A549 (cell line): ENCODE results near the gene GRIA2. TPM values are rescaled to one million over a fixed set of nuclear protein-coding genes. Genes with fewer than 3 reads are reported as not detected.
A peak's percentile ranks its signal among the peaks of the same experiment; 100 is the strongest.

ENCODE experiments used
- ATAC-seq, 2 experiments: fragments of 200-7000 bp in 1 of 2; fragments of >200 bp in 1 of 2; cut with Nextera tagmentation in 1 of 2; cut with Tn5 transposase in 1 of 2; 3 replicates each; pipeline versions ENCODE4 v1.8.0 to v1.9.1; 2018 to 2020; ENCODE audit warnings: mild to moderate bottlenecking in 1 of 2, moderate library complexity in 1 of 2
- CTCF ChIA-PET: fragments of 300-600 bp; sonication (Branson Sonifier 250); formaldehyde crosslinking; extraction: SDS; loops from one replicate; lab custom pipeline; 2021; ENCODE audit warnings: antibody characterized with exemption, inconsistent platforms; lab: Yijun Ruan, JAX
- POLR2A ChIA-PET: fragments of 350-600 bp; formaldehyde crosslinking; extraction: SDS; loops from one replicate; lab custom pipeline; 2021; ENCODE audit warnings: antibody characterized with exemption, inconsistent platforms; lab: Yijun Ruan, JAX
- DNase-seq, 2 experiments: peaks; one replicate each; pipeline versions ENCODE4 v3.0.0 to v3.0.0-alpha.2; 2011 to 2016; ENCODE audit warnings: low read depth in 1 of 2, low spot score in 1 of 2
- FAIRE-seq: peaks from 2 replicates; lab custom pipeline; 2011; peaks lifted over from hg19 to GRCh38; lab: Jason Lieb, UNC
- H3K27ac ChIP-seq, 2 experiments: fragments of >200 bp; sonication (Bioruptor Twin); formaldehyde crosslinking; 3 replicates each; pipeline ENCODE4 v1.5.1; 2016 to 2017
- H3K4me1 ChIP-seq: fragments of >200 bp; sonication (Bioruptor Twin); formaldehyde crosslinking; 3 replicates; pipeline ENCODE4 v1.6.1; 2016
- H3K4me2 ChIP-seq: fragments of >200 bp; sonication (Bioruptor Twin); formaldehyde crosslinking; 3 replicates; pipeline ENCODE4 v1.6.1; 2016
- H3K4me3 ChIP-seq: fragments of >200 bp; sonication (Bioruptor Twin); formaldehyde crosslinking; 3 replicates; pipeline ENCODE4 v1.5.1; 2016
- H3K9me3 ChIP-seq: fragments of >200 bp; sonication (Bioruptor Twin); formaldehyde crosslinking; 3 replicates; pipeline ENCODE4 v1.6.1; 2016
- BHLHE40 ChIP-seq: IDR thresholded peaks from 2 replicates; pipeline ENCODE4 v1.6.1; 2012; ENCODE audit warnings: low read depth, low read length, inconsistent platforms
- CBX8 ChIP-seq: fragments of 200-600 bp; sonication (generic); IDR thresholded peaks from 2 replicates; pipeline ENCODE4 v1.6.1; 2016
- CHD4 ChIP-seq: fragments of 200-600 bp; sonication (generic); IDR thresholded peaks from 2 replicates; pipeline ENCODE4 v1.6.1; 2016; ENCODE audit warnings: antibody characterized with exemption, mild to moderate bottlenecking, borderline replicate concordance
- CTCF ChIP-seq: fragments of >200 bp; sonication (Bioruptor Twin); formaldehyde crosslinking; IDR thresholded peaks from 3 replicates; pipeline ENCODE4 v1.5.1; 2016
- EHF ChIP-seq: fragments of 250-450 bp; sonication (Bioruptor Pico); IDR thresholded peaks from 2 replicates; pipeline ENCODE4 v1.5.0; 2020; ENCODE audit warnings: mild to moderate bottlenecking
- ESRRA ChIP-seq: fragments of 150-350 bp; IDR thresholded peaks from 2 replicates; pipeline ENCODE4 v1.6.1; 2014; ENCODE audit warnings: mild to moderate bottlenecking, low read length, borderline replicate concordance
- FOSB ChIP-seq: fragments of 250-450 bp; sonication (Bioruptor Pico); IDR thresholded peaks from 2 replicates; pipeline ENCODE4 v1.5.0; 2020; ENCODE audit warnings: mild to moderate bottlenecking, moderate library complexity
- FOSL2 ChIP-seq, 2 experiments: fragments of 450-650 bp in 1 of 2; fragments of >200 bp in 1 of 2; sonication (Bioruptor Twin) in 1 of 2; formaldehyde crosslinking; IDR thresholded peaks; 2 replicates each; pipeline versions ENCODE4 v1.5.0 to v1.6.1; 2016 to 2020; ENCODE audit warnings: mild to moderate bottlenecking in 1 of 2, moderate library complexity in 1 of 2
- FOXS1 ChIP-seq: fragments of 250-450 bp; sonication (Bioruptor Pico); IDR thresholded peaks from 2 replicates; pipeline ENCODE4 v1.5.0; 2020; ENCODE audit warnings: mild to moderate bottlenecking, moderate library complexity
- GATA3 ChIP-seq: IDR thresholded peaks from 2 replicates; pipeline ENCODE4 v1.6.1; 2012; ENCODE audit warnings: borderline replicate concordance
- HOXB5 ChIP-seq: fragments of 250-450 bp; sonication (Bioruptor Pico); IDR thresholded peaks from 2 replicates; pipeline ENCODE4 v1.5.0; 2020; ENCODE audit warnings: mild to moderate bottlenecking, moderate library complexity
- KDM5A ChIP-seq: fragments of 200-600 bp; sonication (generic); IDR thresholded peaks from 2 replicates; pipeline ENCODE4 v1.6.1; 2016; ENCODE audit warnings: antibody characterized with exemption, mild to moderate bottlenecking
- MAFK ChIP-seq: fragments of 450-650 bp; IDR thresholded peaks from 2 replicates; pipeline ENCODE4 v1.6.1; 2014; ENCODE audit not compliant: partially characterized antibody
- MYC ChIP-seq: IDR thresholded peaks from 2 replicates; pipeline ENCODE4 v1.6.1; 2012; ENCODE audit warnings: mild to moderate bottlenecking, inconsistent platforms, low read length, improper control_type of control experiment, borderline replicate concordance
- NFE2L2 ChIP-seq: fragments of 150-350 bp; conservative IDR thresholded peaks from 2 replicates; pipeline ENCODE4 v1.6.1; 2014; ENCODE audit warnings: low read length
- NPAS2 ChIP-seq: fragments of 250-450 bp; sonication (Bioruptor Pico); IDR thresholded peaks from 2 replicates; pipeline ENCODE4 v1.8.0; 2022; ENCODE audit warnings: mild to moderate bottlenecking, moderate library complexity, borderline replicate concordance
- NR3C1 ChIP-seq: fragments of >200 bp; sonication (Bioruptor Twin); formaldehyde crosslinking; IDR thresholded peaks from 3 replicates; pipeline ENCODE4 v1.6.1; 2017
- POLR2A ChIP-seq: IDR thresholded peaks from 2 replicates; pipeline ENCODE4 v1.6.1; 2012; ENCODE audit warnings: mild to moderate bottlenecking, low read length
- RAD21 ChIP-seq, 2 experiments: fragments of >200 bp in 1 of 2; sonication (Bioruptor Twin) in 1 of 2; formaldehyde crosslinking in 1 of 2; IDR thresholded peaks in 1 of 2; conservative IDR thresholded peaks in 1 of 2; 2 replicates in 1 of 2; 3 replicates in 1 of 2; pipeline ENCODE4 v1.6.1; 2012 to 2018; ENCODE audit warnings: inconsistent platforms in 1 of 2
- RCOR1 ChIP-seq: fragments of 150-350 bp; IDR thresholded peaks from 2 replicates; pipeline ENCODE4 v1.6.1; 2014; ENCODE audit warnings: antibody characterized with exemption, low read length, low read depth
- SREBF2 ChIP-seq: fragments of 450-650 bp; IDR thresholded peaks from 2 replicates; pipeline ENCODE4 v1.6.1; 2014; ENCODE audit warnings: mild to moderate bottlenecking, moderate library complexity
- ZC3H11A ChIP-seq: fragments of 450-650 bp; IDR thresholded peaks from 2 replicates; pipeline ENCODE4 v1.6.1; 2014; ENCODE audit warnings: antibody characterized with exemption, mild to moderate bottlenecking
- ZNF302 ChIP-seq: fragments of 250-450 bp; sonication (Bioruptor Pico); IDR thresholded peaks from 2 replicates; pipeline ENCODE4 v1.9.0; 2021; ENCODE audit warnings: inconsistent platforms, mild to moderate bottlenecking, moderate library complexity
- WGBS: methylation state at CpG from one replicate; pipeline ENCODE4 v1.1.6; 2017; ENCODE audit errors: missing lambda C conversion rate; 5-methylcytosine and 5-hydroxymethylcytosine counted together
- polyA plus RNA-seq, 4 experiments: library from polyadenylated mRNA; depleted of rRNA in 3 of 4; stranded (reverse); fragments of >200 nt; fragmentation: RNase III in 1 of 4; extraction: RNeasy Plus Mini Kit Qiagen cat#74134 plus additional on column Dnase treatment in 1 of 4; gene quantifications; 2 replicates in 3 of 4; 3 replicates in 1 of 4; pipeline ENCODE4 v1.2.3, GENCODE V29; 2011 to 2017
- TF ChIP-seq, protein P1 (sequence below): fragments of >200 bp; sonication (Bioruptor Twin); formaldehyde crosslinking; IDR thresholded peaks from 3 replicates; pipeline ENCODE4 v1.6.1; 2016
- TF ChIP-seq, protein P2 (sequence below): fragments of 150-350 bp; IDR thresholded peaks from 2 replicates; pipeline ENCODE4 v1.6.1; 2014; ENCODE audit warnings: low read depth, mild to moderate bottlenecking, low read length
- TF ChIP-seq, protein P3 (sequence below): fragments of 250-450 bp; sonication (Bioruptor Pico); IDR thresholded peaks from 2 replicates; pipeline ENCODE4 v1.5.0; 2021; ENCODE audit warnings: mild to moderate bottlenecking, moderate library complexity, borderline replicate concordance

Gene GRIA2
- polyA plus RNA-seq, 2 of the 4 experiments (the other 2 are of a cell fraction) = 0.08 TPM; not detected in 1

- POLR2A ChIA-PET = no interaction called here
- H3K9me3 ChIP-seq = no peaks in the 10 kb centered on the region
- H3K4me3 ChIP-seq = no peak overlapping the region
- CTCF ChIA-PET = no interaction called here
- H3K4me1 ChIP-seq = no peaks in the 10 kb centered on the region
- TF ChIP-seq MAFK (peak; percentile 2), HOXB5 (no peak), ZNF302 (no peak), EHF (CRISPR knock-in tag) (no peak)
- 6% methylated on average over 1 of the region's 1 CpG for WGBS
- DNase-seq (no peak), ATAC-seq (no peak), FAIRE-seq (no peak)
- H3K27ac ChIP-seq = no peak overlapping the region
- H3K4me2 ChIP-seq = no peak overlapping the region
Measured at GRCh38 chr4:157184300-157184699, 36.2 kb upstream of the GRIA2 start.

GRCh38 chr4:157185363-157185762 lies 35.2 kb upstream of the GRIA2 start:
- CTCF ChIA-PET = no interaction called here
- POLR2A ChIA-PET = no interaction called here
- ATAC-seq = no peak

DNA sequence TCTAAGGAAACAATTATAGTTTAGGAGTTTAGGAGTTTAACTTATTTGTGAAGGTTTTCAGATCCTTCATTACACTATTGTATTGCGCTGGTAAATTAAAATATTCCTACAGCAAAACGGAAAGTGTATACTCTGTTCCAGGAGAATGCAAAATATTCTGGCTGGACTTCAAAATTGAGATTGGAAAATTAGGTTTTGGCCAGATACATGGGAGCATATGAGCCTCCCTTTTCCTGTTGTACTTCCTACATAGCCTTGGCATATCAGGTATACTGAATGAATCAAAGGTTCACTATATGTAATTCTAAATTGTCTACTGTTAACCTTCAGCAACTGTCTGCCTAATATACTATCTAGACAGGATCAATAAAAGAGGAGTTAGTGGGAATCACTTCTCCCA lies 25.2 kb upstream of the GRIA2 start:
- ChIA-PET POLR2A (no interaction called here), CTCF (interaction anchor here (1.2 kb wide), 1 partner anchor 9 kb away, joined by 7 read pairs; no protein-coding TSS in a partner anchor)
- FAIRE-seq (no peak), DNase-seq (no peak), ATAC-seq (no peak)
- TF ChIP-seq RAD21 (conservative IDR thresholded peaks at IDR 0.05 in 1 of 2, IDR thresholded peaks at IDR 0.05 in 1 of 2) (no peak), NR3C1 (no peak), POLR2A (no peak), FOSB (no peak), CTCF (no peak), RCOR1 (no peak), NPAS2 (CRISPR knock-in tag) (no peak), ZC3H11A (no peak), FOSL2 (IDR thresholded peaks at IDR 0.05) (no peak), FOSL2 (CRISPR knock-in tag; IDR thresholded peaks at IDR 0.05) (no peak), NFE2L2 (no peak), FOXS1 (no peak), BHLHE40 (no peak), MYC (no peak), GATA3 (no peak), CBX8 (no peak), HOXB5 (no peak)
- TF ChIP-seq, protein P1, sequence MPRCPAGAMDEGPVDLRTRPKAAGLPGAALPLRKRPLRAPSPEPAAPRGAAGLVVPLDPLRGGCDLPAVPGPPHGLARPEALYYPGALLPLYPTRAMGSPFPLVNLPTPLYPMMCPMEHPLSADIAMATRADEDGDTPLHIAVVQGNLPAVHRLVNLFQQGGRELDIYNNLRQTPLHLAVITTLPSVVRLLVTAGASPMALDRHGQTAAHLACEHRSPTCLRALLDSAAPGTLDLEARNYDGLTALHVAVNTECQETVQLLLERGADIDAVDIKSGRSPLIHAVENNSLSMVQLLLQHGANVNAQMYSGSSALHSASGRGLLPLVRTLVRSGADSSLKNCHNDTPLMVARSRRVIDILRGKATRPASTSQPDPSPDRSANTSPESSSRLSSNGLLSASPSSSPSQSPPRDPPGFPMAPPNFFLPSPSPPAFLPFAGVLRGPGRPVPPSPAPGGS = no peak
- TF ChIP-seq, protein P2, sequence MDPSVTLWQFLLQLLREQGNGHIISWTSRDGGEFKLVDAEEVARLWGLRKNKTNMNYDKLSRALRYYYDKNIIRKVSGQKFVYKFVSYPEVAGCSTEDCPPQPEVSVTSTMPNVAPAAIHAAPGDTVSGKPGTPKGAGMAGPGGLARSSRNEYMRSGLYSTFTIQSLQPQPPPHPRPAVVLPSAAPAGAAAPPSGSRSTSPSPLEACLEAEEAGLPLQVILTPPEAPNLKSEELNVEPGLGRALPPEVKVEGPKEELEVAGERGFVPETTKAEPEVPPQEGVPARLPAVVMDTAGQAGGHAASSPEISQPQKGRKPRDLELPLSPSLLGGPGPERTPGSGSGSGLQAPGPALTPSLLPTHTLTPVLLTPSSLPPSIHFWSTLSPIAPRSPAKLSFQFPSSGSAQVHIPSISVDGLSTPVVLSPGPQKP = no peak
- TF ChIP-seq, protein P3, sequence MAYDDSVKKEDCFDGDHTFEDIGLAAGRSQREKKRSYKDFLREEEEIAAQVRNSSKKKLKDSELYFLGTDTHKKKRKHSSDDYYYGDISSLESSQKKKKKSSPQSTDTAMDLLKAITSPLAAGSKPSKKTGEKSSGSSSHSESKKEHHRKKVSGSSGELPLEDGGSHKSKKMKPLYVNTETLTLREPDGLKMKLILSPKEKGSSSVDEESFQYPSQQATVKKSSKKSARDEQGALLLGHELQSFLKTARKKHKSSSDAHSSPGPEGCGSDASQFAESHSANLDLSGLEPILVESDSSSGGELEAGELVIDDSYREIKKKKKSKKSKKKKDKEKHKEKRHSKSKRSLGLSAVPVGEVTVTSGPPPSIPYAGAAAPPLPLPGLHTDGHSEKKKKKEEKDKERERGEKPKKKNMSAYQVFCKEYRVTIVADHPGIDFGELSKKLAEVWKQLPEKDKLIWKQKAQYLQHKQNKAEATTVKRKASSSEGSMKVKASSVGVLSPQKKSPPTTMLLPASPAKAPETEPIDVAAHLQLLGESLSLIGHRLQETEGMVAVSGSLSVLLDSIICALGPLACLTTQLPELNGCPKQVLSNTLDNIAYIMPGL (CRISPR knock-in tag) = no peak
- Histone ChIP-seq H3K4me1 (no peaks in the 10 kb centered on the region), H3K4me2 (no peak overlapping the region), H3K4me3 (no peak overlapping the region), H3K27ac (no peak overlapping the region), H3K9me3 (no peaks in the 10 kb centered on the region)
- WGBS = 70% methylated on average over 2 of the region's 2 CpGs

More at GRCh38 chr4:157185363-157185762, 35.2 kb upstream of the GRIA2 start:
- Histone ChIP-seq H3K4me2 (no peak overlapping the region), H3K4me1 (no peaks in the 10 kb centered on the region), H3K9me3 (no peaks in the 10 kb centered on the region), H3K27ac (no peak overlapping the region)
- FAIRE-seq (no peak), DNase-seq (no peak)
- TF ChIP-seq CHD4 (no peak), NFE2L2 (no peak), RCOR1 (no peak), KDM5A (no peak), SREBF2 (no peak), ESRRA (no peak)
- TF ChIP-seq, protein P3 (CRISPR knock-in tag) = no peak
- TF ChIP-seq, all 56 proteins: peak for 0
- no peak overlapping the region for H3K4me3 ChIP-seq
